WTC11 (cell line): ENCODE results near the gene NDUFAF8.

Source experiments
- JUN ChIP-seq: sonication (generic); formaldehyde crosslinking; IDR thresholded peaks from 2 replicates; pipeline ENCODE4 v1.8.0; 2023; ENCODE audit warnings: mild to moderate bottlenecking, missing genetic modification reagents
- KAT7 ChIP-seq: sonication (generic); formaldehyde crosslinking; IDR thresholded peaks from 2 replicates; pipeline ENCODE4 v1.8.1; 2023; ENCODE audit warnings: missing genetic modification reagents, mild to moderate bottlenecking, borderline replicate concordance
- NFE2L1 ChIP-seq: sonication (generic); formaldehyde crosslinking; IDR thresholded peaks from 2 replicates; pipeline ENCODE4 v1.8.1; 2023; ENCODE audit warnings: missing genetic modification reagents
- TP53 ChIP-seq: sonication (generic); formaldehyde crosslinking; IDR thresholded peaks from 2 replicates; pipeline ENCODE4 v1.8.1; 2023; ENCODE audit warnings: mild to moderate bottlenecking, missing genetic modification reagents
- TF ChIP-seq, protein P1 (sequence below): sonication (generic); formaldehyde crosslinking; IDR thresholded peaks from 2 replicates; pipeline ENCODE4 v1.8.1; 2022; ENCODE audit warnings: low read depth, missing genetic modification reagents, borderline replicate concordance
- TF ChIP-seq, protein P2 (sequence below): fragments of 200-600 bp; IDR thresholded peaks from 2 replicates; pipeline ENCODE4 v1.8.0; 2022; ENCODE audit warnings: antibody characterized with exemption
- TF ChIP-seq, protein P3 (sequence below): sonication (generic); formaldehyde crosslinking; IDR thresholded peaks from 2 replicates; pipeline ENCODE4 v1.8.1; 2022; ENCODE audit warnings: mild to moderate bottlenecking, moderate library complexity, missing genetic modification reagents
- TF ChIP-seq, protein P4 (sequence below): sonication (generic); formaldehyde crosslinking; IDR thresholded peaks from 2 replicates; pipeline ENCODE4 v1.8.1; 2023; ENCODE audit warnings: mild to moderate bottlenecking, missing genetic modification reagents, moderate library complexity
- TF ChIP-seq, protein P5 (sequence below): sonication (generic); formaldehyde crosslinking; conservative IDR thresholded peaks from 2 replicates; pipeline ENCODE4 v1.8.1; 2022; ENCODE audit warnings: mild to moderate bottlenecking, missing genetic modification reagents

DNA sequence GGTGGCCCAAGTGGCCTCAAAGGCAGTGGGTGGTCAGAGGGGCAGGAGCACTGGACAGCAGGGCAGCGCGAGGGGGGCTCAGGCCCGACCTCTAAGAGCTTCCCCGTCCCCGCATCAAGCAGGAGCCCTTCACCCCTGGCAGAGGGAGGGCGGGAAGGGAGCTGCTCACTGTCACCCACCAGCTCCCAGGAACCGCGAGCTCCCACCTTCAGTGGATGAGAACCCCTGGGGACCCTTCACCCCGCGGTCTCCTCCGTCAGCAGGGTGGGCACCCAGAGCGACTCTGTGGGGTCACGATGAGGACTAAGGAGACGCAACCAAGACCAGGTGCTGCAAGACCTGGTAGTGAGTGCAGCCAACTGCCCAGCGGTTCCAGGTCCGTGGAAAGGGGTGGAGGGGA, 30.0 kb upstream of the NDUFAF8 start:
- TF ChIP-seq, protein P1, sequence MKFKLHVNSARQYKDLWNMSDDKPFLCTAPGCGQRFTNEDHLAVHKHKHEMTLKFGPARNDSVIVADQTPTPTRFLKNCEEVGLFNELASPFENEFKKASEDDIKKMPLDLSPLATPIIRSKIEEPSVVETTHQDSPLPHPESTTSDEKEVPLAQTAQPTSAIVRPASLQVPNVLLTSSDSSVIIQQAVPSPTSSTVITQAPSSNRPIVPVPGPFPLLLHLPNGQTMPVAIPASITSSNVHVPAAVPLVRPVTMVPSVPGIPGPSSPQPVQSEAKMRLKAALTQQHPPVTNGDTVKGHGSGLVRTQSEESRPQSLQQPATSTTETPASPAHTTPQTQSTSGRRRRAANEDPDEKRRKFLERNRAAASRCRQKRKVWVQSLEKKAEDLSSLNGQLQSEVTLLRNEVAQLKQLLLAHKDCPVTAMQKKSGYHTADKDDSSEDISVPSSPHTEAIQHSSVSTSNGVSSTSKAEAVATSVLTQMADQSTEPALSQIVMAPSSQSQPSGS (CRISPR knock-in tag) = no peak
- TF ChIP-seq, protein P2, sequence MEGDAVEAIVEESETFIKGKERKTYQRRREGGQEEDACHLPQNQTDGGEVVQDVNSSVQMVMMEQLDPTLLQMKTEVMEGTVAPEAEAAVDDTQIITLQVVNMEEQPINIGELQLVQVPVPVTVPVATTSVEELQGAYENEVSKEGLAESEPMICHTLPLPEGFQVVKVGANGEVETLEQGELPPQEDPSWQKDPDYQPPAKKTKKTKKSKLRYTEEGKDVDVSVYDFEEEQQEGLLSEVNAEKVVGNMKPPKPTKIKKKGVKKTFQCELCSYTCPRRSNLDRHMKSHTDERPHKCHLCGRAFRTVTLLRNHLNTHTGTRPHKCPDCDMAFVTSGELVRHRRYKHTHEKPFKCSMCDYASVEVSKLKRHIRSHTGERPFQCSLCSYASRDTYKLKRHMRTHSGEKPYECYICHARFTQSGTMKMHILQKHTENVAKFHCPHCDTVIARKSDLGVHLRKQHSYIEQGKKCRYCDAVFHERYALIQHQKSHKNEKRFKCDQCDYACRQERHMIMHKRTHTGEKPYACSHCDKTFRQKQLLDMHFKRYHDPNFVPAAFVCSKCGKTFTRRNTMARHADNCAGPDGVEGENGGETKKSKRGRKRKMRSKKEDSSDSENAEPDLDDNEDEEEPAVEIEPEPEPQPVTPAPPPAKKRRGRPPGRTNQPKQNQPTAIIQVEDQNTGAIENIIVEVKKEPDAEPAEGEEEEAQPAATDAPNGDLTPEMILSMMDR = no peak
- TF ChIP-seq TP53 (CRISPR knock-in tag) (no peak), NFE2L1 (no peak), JUN (no peak), KAT7 (CRISPR knock-in tag) (no peak)
- TF ChIP-seq, protein P3, sequence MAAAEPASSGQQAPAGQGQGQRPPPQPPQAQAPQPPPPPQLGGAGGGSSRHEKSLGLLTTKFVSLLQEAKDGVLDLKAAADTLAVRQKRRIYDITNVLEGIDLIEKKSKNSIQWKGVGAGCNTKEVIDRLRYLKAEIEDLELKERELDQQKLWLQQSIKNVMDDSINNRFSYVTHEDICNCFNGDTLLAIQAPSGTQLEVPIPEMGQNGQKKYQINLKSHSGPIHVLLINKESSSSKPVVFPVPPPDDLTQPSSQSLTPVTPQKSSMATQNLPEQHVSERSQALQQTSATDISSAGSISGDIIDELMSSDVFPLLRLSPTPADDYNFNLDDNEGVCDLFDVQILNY (CRISPR knock-in tag) = no peak
- TF ChIP-seq, protein P4, sequence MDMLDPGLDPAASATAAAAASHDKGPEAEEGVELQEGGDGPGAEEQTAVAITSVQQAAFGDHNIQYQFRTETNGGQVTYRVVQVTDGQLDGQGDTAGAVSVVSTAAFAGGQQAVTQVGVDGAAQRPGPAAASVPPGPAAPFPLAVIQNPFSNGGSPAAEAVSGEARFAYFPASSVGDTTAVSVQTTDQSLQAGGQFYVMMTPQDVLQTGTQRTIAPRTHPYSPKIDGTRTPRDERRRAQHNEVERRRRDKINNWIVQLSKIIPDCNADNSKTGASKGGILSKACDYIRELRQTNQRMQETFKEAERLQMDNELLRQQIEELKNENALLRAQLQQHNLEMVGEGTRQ (CRISPR knock-in tag) = no peak
- TF ChIP-seq, protein P5, sequence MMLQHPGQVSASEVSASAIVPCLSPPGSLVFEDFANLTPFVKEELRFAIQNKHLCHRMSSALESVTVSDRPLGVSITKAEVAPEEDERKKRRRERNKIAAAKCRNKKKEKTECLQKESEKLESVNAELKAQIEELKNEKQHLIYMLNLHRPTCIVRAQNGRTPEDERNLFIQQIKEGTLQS = no peak
